Measurements from ENCODE around the gene ABHD2. TPM values are rescaled to one million over a fixed set of nuclear protein-coding genes. Genes with fewer than 3 reads are reported as not detected.

ABHD2 gene
- total RNA-seq, 1 experiment from 2014 or later, result 15.6 TPM

DNA sequence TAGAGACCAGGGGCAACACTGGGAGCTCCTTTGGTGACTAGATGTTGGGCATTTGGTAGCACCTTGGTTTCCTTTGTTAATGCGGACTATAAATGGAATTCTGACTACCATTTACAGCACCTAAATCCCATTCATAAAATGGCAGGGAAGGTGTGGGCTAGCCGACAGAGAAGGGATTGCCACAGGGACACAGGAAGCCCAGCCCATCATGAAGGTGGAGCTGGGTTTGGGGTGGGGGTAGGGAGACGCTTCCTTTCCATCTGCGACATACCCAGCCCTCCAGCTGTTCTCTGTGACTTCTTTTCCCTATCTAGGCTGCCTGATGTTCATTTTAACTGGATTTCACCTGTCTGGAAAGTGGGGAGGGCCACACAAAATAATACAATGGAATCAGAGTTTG lies 21.0 kb downstream of the ABHD2 start:
- no peaks in the 10 kb centered on the region for H3K27me3 Mint-ChIP-seq (ENCODE audit: low read depth)
- Histone ChIP-seq H3K27ac (ENCODE audit: insufficient read length, low read depth, low read length) (no peak overlapping the region), H3K4me2 (ENCODE audit: insufficient read depth, insufficient read length, low read length) (no peak overlapping the region), H3K27me3 (ENCODE audit: insufficient read depth, low read length) (no peaks in the 10 kb centered on the region), H3K4me1 (ENCODE audit: insufficient read depth, low read length) (peaks cover 7% of the 10 kb centered on the region; the same call in 1 of the 2 replicates), H3K23me2 (ENCODE audit: insufficient read length, low read depth, low read length, poor library complexity, severe bottlenecking) (no peaks in the 10 kb centered on the region), H2AFZ (ENCODE audit: low read length) (no peak overlapping the region), H2BK12ac (ENCODE audit: insufficient read length, low read depth, low read length) (no peak overlapping the region), H4K5ac (ENCODE audit: insufficient read length, low read depth, low read length) (no peak overlapping the region), H3K56ac (ENCODE audit: insufficient read length, low read depth, low read length) (no peak overlapping the region), H3K79me1 (ENCODE audit: insufficient read depth, low read depth, low read length, poor library complexity, severe bottlenecking) (no peaks in the 10 kb centered on the region), H2BK120ac (ENCODE audit: low read depth, low read length, poor library complexity, severe bottlenecking) (no peak overlapping the region), H4K20me1 (ENCODE audit: control insufficient read depth, insufficient read depth, insufficient read length) (no peaks in the 10 kb centered on the region), H3K18ac (ENCODE audit: insufficient read length, low read depth, low read length) (no peak overlapping the region), H3K4ac (ENCODE audit: low read depth, low read length) (no peak overlapping the region), H3K14ac (ENCODE audit: insufficient read depth, low read length) (no peak overlapping the region), H2BK5ac (ENCODE audit: insufficient read length, low read length) (no peak overlapping the region), H4K91ac (ENCODE audit: insufficient read length, low read depth, low read length) (no peak overlapping the region), H3K9me3 (ENCODE audit: control insufficient read depth, low read depth, low read length) (no peaks in the 10 kb centered on the region), H2AK5ac (ENCODE audit: insufficient read length, low read length) (no peak overlapping the region), H3K79me2 (ENCODE audit: insufficient read depth, low read length) (no peaks in the 10 kb centered on the region), H3T11ph (ENCODE audit: low read length) (no peak overlapping the region), H2BK20ac (ENCODE audit: low read depth, low read length, poor library complexity, severe bottlenecking) (no peak overlapping the region), H3K9ac (ENCODE audit: extremely low read depth, insufficient read length, low read length) (no peak overlapping the region), H4K8ac (replicated peaks; ENCODE audit: insufficient read length, low read depth, low read length) (no peak overlapping the region), H2BK15ac (ENCODE audit: low read depth, low read length) (no peak overlapping the region), H3K23ac (ENCODE audit: insufficient read length, low read depth, low read length) (no peak overlapping the region)
- no peak overlapping the region for H3K4me3 Mint-ChIP-seq
- WGBS (ENCODE audit: extremely low coverage, insufficient read length, low lambda C conversion rate), result no CpG with 5 or more reads among the region's 4 CpGs
- TF ChIP-seq, protein P1, sequence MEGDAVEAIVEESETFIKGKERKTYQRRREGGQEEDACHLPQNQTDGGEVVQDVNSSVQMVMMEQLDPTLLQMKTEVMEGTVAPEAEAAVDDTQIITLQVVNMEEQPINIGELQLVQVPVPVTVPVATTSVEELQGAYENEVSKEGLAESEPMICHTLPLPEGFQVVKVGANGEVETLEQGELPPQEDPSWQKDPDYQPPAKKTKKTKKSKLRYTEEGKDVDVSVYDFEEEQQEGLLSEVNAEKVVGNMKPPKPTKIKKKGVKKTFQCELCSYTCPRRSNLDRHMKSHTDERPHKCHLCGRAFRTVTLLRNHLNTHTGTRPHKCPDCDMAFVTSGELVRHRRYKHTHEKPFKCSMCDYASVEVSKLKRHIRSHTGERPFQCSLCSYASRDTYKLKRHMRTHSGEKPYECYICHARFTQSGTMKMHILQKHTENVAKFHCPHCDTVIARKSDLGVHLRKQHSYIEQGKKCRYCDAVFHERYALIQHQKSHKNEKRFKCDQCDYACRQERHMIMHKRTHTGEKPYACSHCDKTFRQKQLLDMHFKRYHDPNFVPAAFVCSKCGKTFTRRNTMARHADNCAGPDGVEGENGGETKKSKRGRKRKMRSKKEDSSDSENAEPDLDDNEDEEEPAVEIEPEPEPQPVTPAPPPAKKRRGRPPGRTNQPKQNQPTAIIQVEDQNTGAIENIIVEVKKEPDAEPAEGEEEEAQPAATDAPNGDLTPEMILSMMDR (conservative IDR thresholded peaks at IDR 0.05), result no peak
- peaks cover 17 to 47% of the 10 kb centered on the region in 2 experiments for H3K4me1 Mint-ChIP-seq
- DNase-seq, result no peak
- no peaks in the 10 kb centered on the region for H3K9me3 Mint-ChIP-seq
- H3K36me3 Mint-ChIP-seq (ENCODE audit: insufficient read depth in 1 of 3, low read depth in 3 of 3), result peaks cover 0 to under 1% (median 0%) of the 10 kb centered on the region in 3 experiments; a peak in 1 of 7 replicates
- H3K27ac Mint-ChIP-seq, result peak overlapping the region in 1 of 3 experiments; percentile 40; a peak in 2 of 7 replicates
